Keratinocyte (primary cell): ENCODE results near the gene BTN2A1. TPM values are rescaled to one million over a fixed set of nuclear protein-coding genes. Genes with fewer than 3 reads are reported as not detected.

Experiments
- DNase-seq: peaks from one replicate; pipeline ENCODE4 v3.0.0-alpha.2; 2011; ENCODE audit warnings: low read depth, missing footprints, low spot score
- FAIRE-seq: peaks from 2 replicates; lab custom pipeline; 2011; peaks lifted over from hg19 to GRCh38; lab: Jason Lieb, UNC
- H2AFZ ChIP-seq: 2 replicates; pipeline ENCODE4 v1.6.0; 2012; ENCODE audit warnings: low read length, control low read depth, inconsistent platforms; ENCODE audit not compliant: control insufficient read depth
- H3K27ac ChIP-seq: 2 replicates; pipeline ENCODE4 v1.5.1; 2011; ENCODE audit warnings: low read length; ENCODE audit not compliant: control insufficient read depth, insufficient read depth
- H3K27me3 ChIP-seq: 3 replicates; pipeline ENCODE4 v1.6.0; 2011; ENCODE audit warnings: low read length; ENCODE audit not compliant: control insufficient read depth, insufficient read depth; ENCODE audit errors: extremely low read depth
- H3K36me3 ChIP-seq, 2 experiments: 2 replicates in 1 of 2; 3 replicates in 1 of 2; pipeline ENCODE4 v1.5.1; 2011; ENCODE audit warnings: low read length in 2 of 2, mild to moderate bottlenecking in 1 of 2; ENCODE audit not compliant: control insufficient read depth in 2 of 2, insufficient read depth in 2 of 2; ENCODE audit errors: extremely low read depth in 1 of 2
- H3K4me1 ChIP-seq: 3 replicates; pipeline ENCODE4 v1.5.1; 2011; ENCODE audit warnings: low read length; ENCODE audit not compliant: control insufficient read depth, insufficient read depth; ENCODE audit errors: extremely low read depth
- H3K4me2 ChIP-seq: 3 replicates; pipeline ENCODE4 v1.6.0; 2011; ENCODE audit warnings: low read depth, low read length; ENCODE audit not compliant: control insufficient read depth, insufficient read depth; ENCODE audit errors: extremely low read depth
- H3K4me3 ChIP-seq, 3 experiments: fragments of 200-600 bp in 1 of 3; sonication (generic) in 1 of 3; 2 replicates in 2 of 3; 3 replicates in 1 of 3; pipeline ENCODE4 v1.5.1; 2011 to 2016; ENCODE audit warnings: low read length in 3 of 3, mild to moderate bottlenecking in 3 of 3, control low read depth in 2 of 3, inconsistent platforms in 1 of 3, low read depth in 1 of 3, mixed read lengths in 1 of 3, mixed run types in 1 of 3, moderate library complexity in 1 of 3; ENCODE audit not compliant: control insufficient read depth in 2 of 3, insufficient read depth in 2 of 3; ENCODE audit errors: extremely low read depth in 1 of 3
- H3K79me2 ChIP-seq: 2 replicates; pipeline ENCODE4 v1.6.0; 2012; ENCODE audit warnings: low read length; ENCODE audit not compliant: control insufficient read depth, insufficient read depth
- H3K9ac ChIP-seq: 3 replicates; pipeline ENCODE4 v1.6.0; 2011; ENCODE audit warnings: low read length; ENCODE audit not compliant: control insufficient read depth, insufficient read depth; ENCODE audit errors: extremely low read depth
- H3K9me1 ChIP-seq: 3 replicates; pipeline ENCODE4 v1.6.0; 2011; ENCODE audit warnings: low read length; ENCODE audit not compliant: control insufficient read depth, insufficient read depth; ENCODE audit errors: extremely low read depth
- H3K9me3 ChIP-seq: 2 replicates; pipeline ENCODE4 v1.5.1; 2012; ENCODE audit warnings: low read depth, low read length; ENCODE audit not compliant: control insufficient read depth
- H4K20me1 ChIP-seq: 3 replicates; pipeline ENCODE4 v1.6.0; 2011; ENCODE audit warnings: low read length; ENCODE audit not compliant: control insufficient read depth, insufficient read depth; ENCODE audit errors: extremely low read depth
- EZH2 ChIP-seq: IDR thresholded peaks from one replicate; pipeline ENCODE4 v1.6.1; 2012; ENCODE audit warnings: inconsistent platforms, mild to moderate bottlenecking, low read length, moderate library complexity
- dilution Hi-C: fragments of 300-500 bp; cut with MboI; formaldehyde crosslinking; loops from one replicate; pipeline ENCODE4 v1.7.0; 2020; ENCODE audit warnings: low sequenced_read_pairs; ENCODE audit not compliant: extremely low pct_ligation_motif_present
- polyA plus RNA-seq, 5 experiments: library from polyadenylated mRNA; depleted of rRNA in 3 of 5; stranded (reverse) in 3 of 5; stranded (forward) in 1 of 5; unstranded in 1 of 5; fragments of >200 nt; gene quantifications; 1 replicate in 1 of 5; 2 replicates in 3 of 5; 3 replicates in 1 of 5; pipeline versions ENCODE4 v1.2.1 to v1.2.3, GENCODE V29; 2011 to 2012; ENCODE audit warnings: missing spikeins in 2 of 5, low read depth in 1 of 5, low replicate concordance in 1 of 5
- TF ChIP-seq, protein P1 (sequence below), 3 experiments: IDR thresholded peaks in 1 of 3; conservative IDR thresholded peaks in 1 of 3; optimal IDR thresholded peaks in 1 of 3; 2 replicates in 2 of 3; 3 replicates in 1 of 3; pipeline versions ENCODE3 to v1.5.1; 2011; ENCODE audit warnings: low read length in 3 of 3, mild to moderate bottlenecking in 3 of 3, moderate library complexity in 2 of 3, control low read depth in 1 of 3, inconsistent platforms in 1 of 3; ENCODE audit not compliant: insufficient read depth in 2 of 3; ENCODE audit errors: extremely low read depth in 1 of 3

Gene BTN2A1
- polyA plus RNA-seq, 1 donor (not counting 4 experiments of a cell fraction or from before 2014, with no cell fraction given), result 13.9 TPM

DNA sequence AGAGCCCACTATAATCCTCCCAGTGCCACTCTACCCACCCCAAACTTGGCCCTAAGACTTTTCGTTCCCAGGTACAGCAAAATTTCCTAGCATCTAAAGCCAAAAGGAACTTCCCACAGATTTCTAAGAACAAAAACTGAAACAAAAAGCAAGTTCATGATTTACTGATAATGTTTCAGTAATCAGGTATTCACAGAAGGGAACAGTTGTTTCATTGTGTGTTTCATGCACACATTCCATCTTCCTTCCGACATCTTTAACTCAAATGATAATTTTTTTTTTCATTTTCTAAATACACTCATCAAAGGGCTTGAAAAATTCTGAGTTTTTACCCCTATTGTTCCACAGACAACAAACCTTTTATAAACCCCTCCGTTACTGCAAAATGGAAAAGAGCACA is 36.4 kb downstream of the BTN2A1 start:
- no peaks in the 10 kb centered on the region for H3K9me1 ChIP-seq
- FAIRE-seq (no peak), DNase-seq (no peak)
- H3K9ac ChIP-seq, result no peak overlapping the region
- dilution Hi-C loops, result no loop called here
- no peaks in the 10 kb centered on the region for H4K20me1 ChIP-seq
- no peaks in the 10 kb centered on the region for H3K9me3 ChIP-seq
- H3K27me3 ChIP-seq, result peaks cover 7% of the 10 kb centered on the region
- no peak overlapping the region for H3K4me2 ChIP-seq
- no peak overlapping the region for H3K27ac ChIP-seq
- no peaks in the 10 kb centered on the region for H3K36me3 ChIP-seq
- TF ChIP-seq, protein P1, sequence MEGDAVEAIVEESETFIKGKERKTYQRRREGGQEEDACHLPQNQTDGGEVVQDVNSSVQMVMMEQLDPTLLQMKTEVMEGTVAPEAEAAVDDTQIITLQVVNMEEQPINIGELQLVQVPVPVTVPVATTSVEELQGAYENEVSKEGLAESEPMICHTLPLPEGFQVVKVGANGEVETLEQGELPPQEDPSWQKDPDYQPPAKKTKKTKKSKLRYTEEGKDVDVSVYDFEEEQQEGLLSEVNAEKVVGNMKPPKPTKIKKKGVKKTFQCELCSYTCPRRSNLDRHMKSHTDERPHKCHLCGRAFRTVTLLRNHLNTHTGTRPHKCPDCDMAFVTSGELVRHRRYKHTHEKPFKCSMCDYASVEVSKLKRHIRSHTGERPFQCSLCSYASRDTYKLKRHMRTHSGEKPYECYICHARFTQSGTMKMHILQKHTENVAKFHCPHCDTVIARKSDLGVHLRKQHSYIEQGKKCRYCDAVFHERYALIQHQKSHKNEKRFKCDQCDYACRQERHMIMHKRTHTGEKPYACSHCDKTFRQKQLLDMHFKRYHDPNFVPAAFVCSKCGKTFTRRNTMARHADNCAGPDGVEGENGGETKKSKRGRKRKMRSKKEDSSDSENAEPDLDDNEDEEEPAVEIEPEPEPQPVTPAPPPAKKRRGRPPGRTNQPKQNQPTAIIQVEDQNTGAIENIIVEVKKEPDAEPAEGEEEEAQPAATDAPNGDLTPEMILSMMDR (optimal IDR thresholded peaks at IDR 0.05 in 1 of 3, IDR thresholded peaks at IDR 0.05 in 1 of 3, conservative IDR thresholded peaks at IDR 0.05 in 1 of 3; ENCODE audit: extremely low read depth in 1 of 3, insufficient read depth in 2 of 3, low read length in 3 of 3), result no peak
- no peak for TF ChIP-seq EZH2
- no peak overlapping the region for H2AFZ ChIP-seq
- no peak overlapping the region for H3K4me3 ChIP-seq
- H3K79me2 ChIP-seq, result no peaks in the 10 kb centered on the region
- no peaks in the 10 kb centered on the region for H3K4me1 ChIP-seq

DNA sequence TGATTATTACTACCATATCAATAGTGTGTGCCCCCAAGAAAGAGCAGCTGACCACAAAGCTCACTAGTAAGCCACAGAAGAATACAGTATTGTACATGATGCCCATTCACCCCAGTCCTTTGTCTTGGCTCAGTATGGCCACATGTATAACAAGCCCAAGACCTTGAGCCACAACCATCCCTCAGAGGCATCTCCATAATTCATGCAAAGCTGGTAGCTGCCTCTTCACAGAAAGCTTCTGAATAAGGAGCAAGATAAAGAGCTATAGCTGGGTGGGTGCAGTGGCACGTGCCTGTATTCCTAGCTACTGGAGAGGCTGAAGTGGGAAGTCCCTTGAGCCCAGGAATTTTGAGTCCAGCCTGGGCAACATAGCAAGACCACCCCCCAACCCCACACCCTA is 37.5 kb downstream of the BTN2A1 start:
- Histone ChIP-seq H3K4me2 (no peak overlapping the region), H3K9me3 (no peaks in the 10 kb centered on the region), H3K27me3 (peaks cover 7% of the 10 kb centered on the region), H3K9ac (no peak overlapping the region), H3K36me3 (no peaks in the 10 kb centered on the region), H4K20me1 (no peaks in the 10 kb centered on the region), H2AFZ (no peak overlapping the region), H3K4me3 (no peak overlapping the region), H3K4me1 (no peaks in the 10 kb centered on the region), H3K9me1 (no peaks in the 10 kb centered on the region), H3K79me2 (no peaks in the 10 kb centered on the region), H3K27ac (no peak overlapping the region)
- DNase-seq (no peak), FAIRE-seq (no peak)
- TF ChIP-seq, protein P1 (optimal IDR thresholded peaks at IDR 0.05 in 1 of 3, IDR thresholded peaks at IDR 0.05 in 1 of 3, conservative IDR thresholded peaks at IDR 0.05 in 1 of 3; ENCODE audit: extremely low read depth in 1 of 3, insufficient read depth in 2 of 3, low read length in 3 of 3), result no peak
- no peak for TF ChIP-seq EZH2
- dilution Hi-C loops, result no loop called here
